Skin of body (tissue), 2 donors: Measurements from ENCODE around the gene KCNN4. TPM values are rescaled to one million over a fixed set of nuclear protein-coding genes. Genes with fewer than 3 reads are reported as not detected.
"Not testable (repeated sequence)": the region's sequence is repeated elsewhere in the genome, so short reads cannot be mapped to it uniquely, and the experiment has no call there.

Experiments
- DNase-seq: peaks from one replicate; lab custom pipeline; 2025; lab: John Stamatoyannopoulos, UW
- total RNA-seq: library from RNA; depleted of rRNA; stranded (reverse); fragments of >200 nt; gene quantifications from one replicate; pipeline ENCODE4 v1.2.3, GENCODE V29; 2014

Gene KCNN4
- total RNA-seq: 3.5 TPM

DNA sequence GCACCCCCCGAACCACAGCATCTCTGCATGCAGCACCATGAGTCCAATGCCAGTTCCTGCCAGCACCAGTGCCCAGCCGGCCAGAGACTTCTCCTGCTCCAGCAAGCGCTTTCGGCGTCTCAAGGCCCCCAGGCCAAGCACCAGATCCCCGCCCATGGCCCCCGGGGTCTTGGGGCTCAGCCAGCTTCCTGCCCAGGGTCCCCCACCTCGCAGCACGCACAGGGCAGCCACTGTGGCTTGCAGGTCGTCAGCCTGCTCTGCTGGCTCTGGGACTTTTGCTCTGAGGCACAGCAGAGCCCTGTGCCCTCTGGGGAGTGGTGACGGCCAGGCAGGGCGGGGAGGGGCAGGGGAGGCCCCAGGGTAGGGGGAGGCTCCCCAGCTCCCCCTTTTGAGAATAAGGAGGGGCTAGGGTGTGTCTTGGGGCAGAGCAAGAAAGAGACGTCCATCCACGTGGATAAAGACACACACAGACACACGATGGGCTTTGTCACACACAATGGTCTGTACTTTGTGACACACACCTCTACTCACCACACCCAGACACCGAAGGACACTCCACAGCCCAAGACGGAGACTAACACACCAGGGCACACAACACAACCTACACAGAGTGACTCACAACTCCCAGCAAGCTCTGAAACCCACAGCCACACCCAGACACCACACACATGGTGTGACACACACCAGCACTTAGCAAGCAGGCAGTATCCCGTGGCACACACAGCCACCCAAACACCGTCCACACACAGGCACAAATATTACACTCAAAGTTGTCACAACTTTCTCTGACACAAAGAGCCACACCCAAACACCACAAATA lies at the start of gene KCNN4:
KCNN4 (minus strand) TSS at position 268 of the 820 bp plus-strand sequence; CDS start at position 156, 112 bp downstream.
- no peak for DNase-seq

DNA sequence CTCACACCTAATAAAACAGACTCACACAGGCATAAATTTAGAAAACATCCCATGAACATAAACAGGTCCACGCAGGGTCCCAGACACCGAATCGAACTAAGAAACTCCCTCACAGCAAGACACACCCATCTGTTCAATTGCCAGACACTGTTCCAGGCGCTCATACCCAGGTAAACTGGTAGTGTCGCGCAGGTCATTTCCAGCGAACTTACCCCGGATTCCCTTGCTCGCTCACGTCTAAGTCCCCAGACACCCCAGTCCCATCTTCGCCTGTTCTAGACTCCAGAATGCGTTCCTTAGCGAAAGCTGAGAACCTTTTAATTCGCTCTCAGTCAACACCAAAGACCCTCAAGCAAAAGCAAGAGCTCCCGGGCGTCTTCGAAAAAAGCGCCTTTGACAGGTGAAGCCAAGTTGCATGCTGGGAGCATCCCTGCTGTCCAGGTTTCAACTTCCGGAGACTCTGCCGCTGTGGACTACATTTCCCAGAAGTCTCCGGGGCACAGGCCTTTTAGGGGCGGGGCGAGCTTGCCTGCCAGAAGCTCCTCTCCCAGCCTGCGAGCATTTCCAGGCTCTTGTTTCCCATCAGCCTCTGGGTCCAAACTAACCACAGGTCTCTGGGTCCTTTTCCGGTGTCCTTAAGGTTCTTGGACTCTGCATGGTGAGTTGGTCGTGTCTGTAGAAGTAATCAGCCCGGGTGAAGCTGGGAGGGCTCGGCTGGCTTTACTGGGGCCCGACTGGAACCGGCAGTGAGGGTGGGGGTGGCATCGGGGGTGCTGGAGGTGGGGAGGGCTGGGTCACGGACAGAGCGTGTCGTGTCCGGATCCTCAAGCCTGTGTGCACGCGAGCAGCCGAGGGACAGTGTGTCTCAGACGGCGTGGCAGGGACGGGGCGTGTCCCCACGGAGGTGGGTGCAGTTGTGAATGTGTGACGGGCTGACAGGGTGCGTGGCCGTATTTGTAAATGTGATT lies 46.3 kb upstream of the KCNN4 start, which contains the start of gene ZNF283:
ZNF283 (plus strand) TSS at position 535 of the 968 bp plus-strand sequence. CDS start 6,184 bp downstream, outside the sequence.
- peak; percentile 87 for DNase-seq

DNA sequence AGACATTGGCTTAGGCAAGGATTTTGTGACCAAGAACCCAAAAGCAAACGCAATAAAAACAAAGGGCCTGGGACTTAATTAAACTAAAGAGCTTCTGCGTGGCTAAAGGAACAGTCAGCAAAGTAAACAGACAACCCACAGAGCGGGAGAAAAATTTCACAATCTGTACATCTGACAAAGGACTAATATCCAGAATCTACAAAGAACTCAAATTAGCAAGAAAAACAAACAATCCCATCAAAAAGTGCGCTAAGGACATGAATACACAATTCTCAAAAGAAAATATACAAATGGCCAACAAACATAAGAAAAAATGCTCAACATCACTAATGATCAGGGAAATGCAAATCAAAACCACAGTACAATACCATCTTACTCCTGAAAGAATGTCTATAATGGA lies 43.8 kb upstream of the KCNN4 start:
- DNase-seq: not testable (repeated sequence)

DNA sequence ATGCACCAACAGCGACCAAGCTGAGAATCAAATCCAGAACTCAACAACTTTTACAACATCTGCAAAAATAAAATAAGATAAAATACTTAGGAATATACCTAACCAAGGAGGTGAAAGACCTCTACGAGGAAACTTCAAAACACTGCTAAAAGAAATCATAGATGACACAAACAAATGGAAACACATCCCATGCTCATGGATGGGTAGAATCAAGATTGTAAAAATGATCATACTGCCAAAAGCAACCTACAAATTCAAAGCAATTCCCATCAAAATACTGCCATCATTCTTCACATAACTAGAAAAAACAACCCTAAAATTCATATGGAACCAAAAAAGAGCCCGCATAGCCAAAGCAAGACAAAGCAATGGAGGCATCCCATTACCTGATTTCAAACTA lies 43.1 kb upstream of the KCNN4 start:
- DNase-seq: not testable (repeated sequence)

DNA sequence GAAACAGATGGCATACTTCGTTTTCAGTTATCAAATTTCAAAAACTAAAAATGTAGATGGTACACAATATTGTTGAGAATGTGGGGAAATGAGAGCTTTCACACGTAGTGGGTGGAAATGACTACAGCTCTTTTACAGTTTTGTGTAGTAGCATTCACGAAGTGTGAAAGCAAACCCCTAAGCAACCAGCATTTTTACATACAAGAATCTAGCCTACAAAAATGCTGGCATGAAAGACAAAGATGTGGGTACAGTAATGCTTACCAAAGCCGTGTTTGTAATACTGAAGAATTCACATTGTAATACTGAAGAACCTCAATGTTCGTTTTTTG lies 40.1 kb upstream of the KCNN4 start:
- no peak for DNase-seq

DNA sequence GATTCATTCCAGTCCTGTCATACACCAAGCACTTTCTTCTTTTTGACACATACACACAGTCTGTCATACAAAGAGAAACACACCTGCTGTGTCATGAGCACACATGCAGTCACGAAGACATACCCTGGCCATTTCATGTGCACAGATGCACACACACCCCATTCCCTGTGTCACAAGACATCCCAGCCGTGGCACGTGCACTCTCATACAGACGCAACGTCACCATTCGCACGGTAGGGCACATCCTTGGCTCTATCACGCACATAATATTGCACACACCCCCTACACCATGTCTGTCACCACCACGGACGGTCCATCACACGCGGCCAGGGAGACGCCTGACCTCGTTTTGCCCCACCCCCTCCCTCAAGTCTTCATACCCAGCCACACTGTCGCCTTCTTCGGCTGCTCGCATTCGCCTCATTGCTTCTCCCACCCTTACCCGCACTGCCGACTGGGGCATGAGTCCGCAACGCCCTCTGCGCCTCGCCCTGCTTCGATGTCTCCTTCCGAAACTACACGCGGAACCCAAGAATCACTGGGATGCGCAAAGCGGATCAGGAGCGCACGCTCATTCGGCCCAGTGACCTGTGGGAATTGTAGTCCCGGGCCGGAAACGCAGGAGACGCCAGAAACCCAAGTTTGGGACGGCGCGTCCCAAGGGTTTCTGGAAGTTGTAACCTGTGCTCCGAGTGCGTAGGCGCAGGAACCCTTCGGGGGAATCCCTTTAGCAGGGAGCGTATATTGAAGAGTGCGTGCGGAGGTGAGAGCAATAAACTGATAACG lies 39.5 kb upstream of the KCNN4 start:
- DNase-seq: no peak

DNA sequence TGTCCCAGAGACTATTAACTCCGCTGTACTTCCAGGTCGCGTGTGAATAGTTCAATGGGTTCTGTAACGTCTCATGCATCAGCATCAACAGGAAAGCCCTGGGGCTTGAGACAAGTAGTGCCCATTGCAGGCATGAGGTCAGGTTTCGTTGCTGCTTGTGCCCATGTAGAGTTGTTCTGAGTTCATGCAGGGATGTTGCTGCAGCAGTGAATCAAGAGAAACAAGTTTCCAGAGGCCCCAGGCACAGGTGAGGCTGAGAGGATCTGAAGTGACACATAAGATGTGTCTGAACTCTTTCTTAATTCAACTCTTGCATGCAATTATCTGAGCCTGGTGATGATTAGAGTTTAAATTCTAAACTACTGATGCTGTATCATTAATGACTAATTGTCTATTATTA lies 37.7 kb upstream of the KCNN4 start:
- DNase-seq: no peak

DNA sequence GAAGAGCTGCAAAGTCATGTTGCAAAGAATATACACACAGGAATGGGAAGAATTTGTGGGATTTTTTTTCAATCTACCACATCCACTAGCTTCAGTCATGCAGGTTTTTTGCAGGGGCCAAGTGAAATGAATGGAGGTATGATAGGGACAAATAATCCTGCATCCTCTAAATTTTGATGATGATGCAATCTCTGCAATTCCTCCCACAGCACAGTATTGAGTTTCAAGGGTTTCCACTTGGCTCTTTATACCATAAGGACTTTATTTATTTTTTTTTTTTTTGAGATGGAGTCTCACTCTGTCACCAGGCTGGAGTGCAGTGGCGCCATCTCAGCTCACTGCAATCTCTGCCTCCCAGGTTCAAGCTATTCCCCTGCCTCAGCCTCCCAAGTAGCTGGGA lies 36.7 kb upstream of the KCNN4 start:
- not testable (repeated sequence) for DNase-seq

DNA sequence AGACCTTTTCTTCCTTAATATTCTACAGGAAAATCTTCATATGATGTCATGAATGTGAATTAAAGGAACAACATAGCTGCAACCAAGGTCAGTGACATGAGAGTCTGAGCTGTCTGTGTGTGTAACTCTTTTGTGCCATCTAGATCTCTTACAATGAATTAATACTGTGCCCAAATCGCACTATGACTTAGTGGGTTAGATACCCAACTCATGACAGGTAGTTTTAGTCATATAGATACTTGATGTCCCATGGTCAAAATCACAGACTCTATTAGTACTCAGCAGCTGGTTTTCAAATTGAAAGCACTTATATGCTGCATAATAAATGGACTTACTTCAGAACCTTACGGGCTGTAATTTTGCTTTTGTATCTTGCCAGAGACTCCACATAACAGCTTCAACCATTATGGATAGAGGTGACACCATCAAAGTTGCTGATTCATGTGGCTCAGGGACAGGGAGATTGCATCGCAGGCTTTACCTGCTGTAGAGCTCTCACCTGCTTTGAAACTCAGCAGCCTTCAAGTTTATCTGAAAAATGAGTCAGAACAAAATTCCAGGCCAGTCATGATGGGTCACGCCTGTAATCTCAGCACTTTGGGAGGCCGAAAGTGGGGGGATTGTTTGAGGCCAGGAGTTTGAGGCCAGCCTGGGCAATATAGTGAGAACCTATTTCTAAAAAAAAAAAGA lies 34.0 kb upstream of the KCNN4 start:
- no peak for DNase-seq

DNA sequence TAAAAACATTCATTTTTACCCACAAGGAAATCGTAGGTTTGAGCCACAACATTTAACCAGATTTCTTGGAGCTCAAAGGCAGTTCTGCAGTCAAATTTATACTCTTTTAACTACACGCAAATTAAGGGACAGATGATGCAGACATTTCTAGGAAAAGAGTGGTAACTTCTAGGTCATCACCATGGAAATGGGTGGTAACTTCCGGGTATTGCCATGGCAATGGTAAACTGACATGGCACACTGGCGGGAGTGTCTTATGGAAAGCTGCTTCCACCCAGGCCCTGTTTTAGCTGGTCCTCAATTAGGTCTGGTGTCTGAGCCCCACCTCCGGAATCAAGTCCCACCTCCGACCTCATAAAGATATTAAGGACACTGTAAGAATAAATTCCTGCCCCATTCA lies 31.9 kb upstream of the KCNN4 start:
- no peak for DNase-seq

DNA sequence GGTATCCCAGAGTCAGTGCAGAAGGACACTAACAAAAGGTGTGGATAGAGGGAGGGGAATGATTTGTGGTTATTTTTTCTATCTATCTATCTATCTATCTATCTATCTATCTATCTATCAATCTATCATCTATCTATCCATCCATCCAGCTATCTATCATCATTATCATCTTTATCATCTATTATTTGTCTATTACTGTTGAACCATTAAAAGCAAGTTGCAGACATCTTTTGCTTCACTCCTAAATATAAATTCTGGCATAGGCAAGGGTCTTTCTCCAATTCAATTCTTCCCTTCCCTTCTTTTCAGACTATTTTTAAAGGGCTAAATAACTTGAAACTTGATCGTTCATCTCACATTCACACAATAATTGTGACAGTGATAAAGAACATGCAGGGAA lies 31.5 kb upstream of the KCNN4 start:
- no peak for DNase-seq

DNA sequence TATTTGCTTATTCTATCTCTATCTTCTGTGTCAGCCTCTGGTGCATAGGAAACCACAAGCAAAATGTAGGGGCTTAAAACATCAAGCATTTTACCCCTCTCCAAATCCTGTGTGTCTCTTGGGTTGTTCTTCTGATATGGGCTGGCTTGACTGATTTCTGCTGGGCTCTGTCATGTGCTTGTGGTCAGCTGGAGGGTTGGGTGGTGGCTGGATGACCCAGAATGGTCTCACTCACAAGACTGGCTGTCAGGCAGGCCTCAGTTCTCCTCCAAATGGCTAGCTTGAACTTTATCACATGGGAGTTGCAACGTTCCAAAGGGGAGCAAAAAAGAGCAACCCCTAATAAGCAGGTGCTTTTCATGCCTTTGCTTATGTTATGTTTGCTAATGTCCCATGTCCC lies 31.1 kb upstream of the KCNN4 start:
- no peak for DNase-seq

DNA sequence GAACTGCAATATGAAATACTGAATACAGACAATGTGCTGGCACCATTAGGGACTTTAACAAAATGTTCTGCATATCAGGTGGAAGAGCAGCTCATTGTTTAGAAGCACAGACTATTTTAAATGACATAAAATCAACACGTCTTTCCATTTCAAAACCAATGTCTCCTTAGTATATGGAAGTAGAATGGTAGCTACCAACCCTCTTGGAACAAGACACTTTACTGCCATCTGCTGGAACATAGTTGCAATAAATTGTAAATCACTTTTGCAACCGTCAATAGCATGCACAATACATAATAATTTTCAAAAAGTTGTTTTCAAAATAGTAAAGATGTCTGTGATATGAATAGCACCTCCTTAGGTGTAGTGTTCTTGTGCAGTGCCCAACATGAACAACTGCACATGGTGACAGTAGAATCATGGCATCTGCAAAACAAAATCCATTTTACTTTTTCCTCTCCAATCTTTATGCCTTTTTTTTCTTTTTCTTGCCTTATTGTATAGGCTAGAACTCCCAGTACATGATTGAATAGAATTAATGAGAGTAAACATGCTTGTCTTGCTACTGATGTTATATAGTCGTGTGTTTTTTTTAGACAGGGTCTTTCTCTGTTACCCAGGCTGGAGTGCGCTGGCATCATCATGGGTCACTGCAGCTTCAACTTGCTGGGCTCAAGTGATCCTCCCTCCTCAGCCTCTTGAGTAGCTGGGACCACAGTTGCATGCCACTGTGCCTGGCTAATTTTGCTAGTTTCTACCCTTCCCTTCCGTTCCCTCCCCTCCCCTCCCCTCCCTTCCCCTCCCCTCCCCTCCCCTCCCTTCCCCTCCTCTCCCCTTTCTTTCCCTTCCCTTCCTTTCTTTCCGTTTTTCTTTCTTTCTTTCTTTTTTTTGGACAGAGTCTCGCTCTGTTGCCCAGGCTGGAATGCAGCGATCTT lies 29.3 kb upstream of the KCNN4 start:
- DNase-seq: no peak

DNA sequence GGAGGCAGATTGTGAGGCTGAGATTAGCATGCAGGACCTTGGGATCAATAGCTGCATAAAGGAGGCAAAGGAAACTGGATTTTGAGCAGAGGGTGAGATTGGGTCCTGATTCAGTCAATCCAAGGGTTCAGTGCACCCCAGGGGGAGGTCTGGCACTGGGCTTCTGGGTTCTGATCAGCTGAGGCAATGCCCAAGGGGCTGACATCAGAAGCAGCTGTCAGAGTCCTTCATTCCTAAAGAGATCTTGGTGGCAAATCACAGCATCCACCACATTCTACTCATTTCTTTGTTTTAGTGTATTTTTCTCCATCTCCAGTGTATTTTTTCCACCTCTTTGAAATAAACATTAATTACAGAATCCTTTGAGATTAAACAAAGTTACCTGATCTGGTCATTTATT lies 26.9 kb upstream of the KCNN4 start:
- no peak for DNase-seq

DNA sequence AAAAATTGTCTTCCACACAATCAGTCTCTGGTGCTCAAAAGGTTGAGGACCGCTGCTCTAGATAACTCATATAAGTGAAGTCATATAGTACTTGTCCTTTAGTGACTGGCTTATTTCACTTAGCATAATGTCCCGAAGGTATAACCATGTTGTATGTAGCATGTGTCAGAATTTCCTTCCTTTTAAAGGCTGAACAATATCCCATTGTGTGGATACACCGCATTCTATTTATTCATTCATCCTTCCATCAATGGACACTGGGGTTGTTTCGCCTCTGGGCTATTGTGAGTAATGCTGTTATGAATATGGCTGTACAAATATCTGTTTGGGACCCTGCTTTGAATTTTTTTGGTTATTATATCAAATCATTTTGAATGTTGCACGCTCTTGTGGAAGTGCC lies 26.1 kb upstream of the KCNN4 start:
- DNase-seq: no peak

DNA sequence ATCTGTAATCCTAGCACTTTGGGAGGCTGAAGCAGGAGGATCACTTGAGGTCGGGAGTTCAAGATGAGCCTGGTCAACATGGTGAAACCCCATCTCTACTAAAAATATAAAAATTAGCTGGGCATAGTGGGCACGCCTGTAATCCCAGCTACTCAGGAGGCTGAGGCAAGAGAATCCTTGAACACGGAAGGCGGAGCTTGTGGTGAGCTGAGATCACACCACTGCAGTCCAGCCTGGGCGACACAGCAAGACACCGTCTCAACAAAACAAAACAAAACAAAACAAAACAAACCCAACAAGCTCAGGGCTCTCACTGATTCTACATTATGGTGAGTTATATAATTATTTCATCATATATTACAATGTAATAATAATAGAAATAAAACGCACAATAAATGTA lies 25.6 kb upstream of the KCNN4 start:
- not testable (repeated sequence) for DNase-seq

DNA sequence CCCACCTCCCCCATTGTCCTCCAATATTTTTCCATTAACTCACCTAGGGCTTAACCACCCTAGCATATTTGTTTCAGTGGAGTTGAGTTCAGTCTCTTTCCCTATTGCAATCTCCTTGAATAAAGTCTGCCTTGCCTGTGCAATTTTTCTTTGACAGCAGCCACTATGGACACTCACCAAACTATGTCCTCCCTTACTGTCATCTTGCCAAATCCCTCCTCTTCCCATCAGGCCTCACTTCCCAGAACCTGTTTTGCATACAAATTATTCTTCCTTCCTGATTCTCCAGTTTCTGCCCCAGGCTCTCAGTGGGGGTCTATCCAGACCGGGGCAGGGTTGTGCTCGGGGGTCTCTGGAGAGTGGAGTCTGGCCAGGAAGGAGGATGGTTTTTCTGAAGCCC lies 23.7 kb upstream of the KCNN4 start:
- DNase-seq: no peak

DNA sequence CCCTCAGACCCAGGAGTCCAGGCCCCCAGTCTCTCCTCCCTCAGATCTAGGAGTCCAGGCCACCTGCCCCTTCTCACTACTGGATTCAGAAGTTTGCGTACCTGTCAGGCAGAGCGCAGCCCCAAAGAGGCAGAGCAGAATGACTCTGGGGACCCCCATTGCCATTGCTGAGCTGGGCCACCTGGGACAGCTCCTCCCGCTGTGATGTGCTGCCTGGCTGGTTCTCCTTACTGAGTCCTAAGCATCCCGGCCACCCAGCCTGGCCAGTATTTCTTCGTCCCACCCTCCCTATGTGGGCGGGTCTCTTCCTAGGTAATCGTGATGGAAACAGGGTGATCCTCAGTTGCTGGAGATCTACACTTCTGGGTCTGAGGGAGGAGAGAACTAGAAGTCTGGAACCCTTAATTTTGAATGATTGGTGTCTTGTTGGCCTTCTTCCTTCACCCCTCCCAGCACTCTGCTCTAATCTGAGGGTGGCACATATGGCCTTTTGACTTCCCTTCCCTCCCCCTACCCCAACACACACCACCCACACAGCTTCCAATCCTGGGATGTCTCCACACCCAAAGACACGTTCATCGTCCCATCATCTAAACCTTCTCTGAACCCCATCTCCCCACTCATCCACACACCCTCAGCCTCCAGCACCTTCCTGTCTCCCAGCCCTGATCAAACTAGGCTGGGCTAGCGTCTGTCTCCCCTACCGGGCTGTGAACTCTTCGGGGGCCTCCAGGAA lies 21.6 kb upstream of the KCNN4 start, which contains the start of gene LYPD5:
LYPD5 (minus strand) TSS at position 232 of the 736 bp plus-strand sequence; CDS start at position 165, 67 bp downstream.
- no peak for DNase-seq
